Panc1 (cell line): ENCODE results near the gene NFKB1. TPM values are rescaled to one million over a fixed set of nuclear protein-coding genes. Genes with fewer than 3 reads are reported as not detected.

Experiments
- ATAC-seq: fragments of 200-7000 bp; cut with Tn5 transposase; 2 replicates; pipeline ENCODE4 v1.9.1; 2020; ENCODE audit warnings: mild to moderate bottlenecking, moderate library complexity
- BruUV-seq: library from RNA; stranded (reverse); fragments of 400-500 nt; replicated peaks from 2 replicates; lab custom pipeline; 2021; lab: Mats Ljungman, UMichigan
- CTCF ChIA-PET: fragments of 300-600 bp; sonication (Branson Sonifier 250); formaldehyde crosslinking; loops from one replicate; lab custom pipeline; 2022; ENCODE audit warnings: antibody characterized with exemption; lab: Charles Lee
- POLR2A ChIA-PET: fragments of 300-600 bp; sonication (Branson Sonifier 250); formaldehyde crosslinking; loops from one replicate; lab custom pipeline; 2022; ENCODE audit warnings: antibody characterized with exemption; lab: Charles Lee
- DNase-seq: peaks from one replicate; pipeline ENCODE4 v3.0.0-alpha.2; 2010; ENCODE audit warnings: low read depth, low spot score
- H3K27ac ChIP-seq: 2 replicates; pipeline ENCODE4 v1.5.1; 2011; ENCODE audit warnings: mild to moderate bottlenecking, low read length, inconsistent platforms
- H3K27me3 ChIP-seq: fragments of 200-500 bp; sonication (Bioruptor generic); 2 replicates; pipeline ENCODE4 v1.6.0; 2014; ENCODE audit warnings: low read length, inconsistent platforms; ENCODE audit not compliant: control insufficient read depth, insufficient read depth
- H3K36me3 ChIP-seq: fragments of 200-500 bp; sonication (Bioruptor generic); 2 replicates; pipeline ENCODE4 v1.5.1; 2014; ENCODE audit warnings: inconsistent platforms, mild to moderate bottlenecking, low read length, moderate library complexity; ENCODE audit not compliant: control insufficient read depth, insufficient read depth
- H3K4me1 ChIP-seq: 2 replicates; pipeline ENCODE4 v1.5.1; 2011; ENCODE audit warnings: inconsistent platforms, mild to moderate bottlenecking, low read length, moderate library complexity; ENCODE audit not compliant: control insufficient read depth, insufficient read depth
- H3K4me3 ChIP-seq, 2 experiments: 2 replicates each; pipeline ENCODE4 v1.5.1; 2011 to 2012; ENCODE audit warnings: low read depth in 2 of 2, low read length in 2 of 2, mild to moderate bottlenecking in 2 of 2, inconsistent platforms in 1 of 2, moderate library complexity in 1 of 2
- H3K9me3 ChIP-seq: fragments of 200-500 bp; sonication (Bioruptor generic); 2 replicates; pipeline ENCODE4 v1.5.1; 2014; ENCODE audit warnings: low read depth, mild to moderate bottlenecking, inconsistent platforms, low read length, moderate library complexity; ENCODE audit not compliant: control insufficient read depth, insufficient read depth
- CTCF ChIP-seq: fragments of 450-650 bp; IDR thresholded peaks from 2 replicates; pipeline ENCODE4 v1.5.1; 2017; ENCODE audit warnings: mild to moderate bottlenecking
- POLR2AphosphoS5 ChIP-seq: IDR thresholded peaks from 2 replicates; pipeline ENCODE4 v1.6.1; 2012; ENCODE audit warnings: mild to moderate bottlenecking, low read depth, low read length, moderate library complexity
- REST ChIP-seq, 2 experiments: IDR thresholded peaks; 2 replicates each; pipeline ENCODE4 v1.6.1; 2011 to 2012; ENCODE audit warnings: low read depth in 2 of 2, control low read depth in 1 of 2, low read length in 1 of 2, mild to moderate bottlenecking in 1 of 2, moderate library complexity in 1 of 2; ENCODE audit not compliant: insufficient read depth in 1 of 2
- SIN3A ChIP-seq: IDR thresholded peaks from 2 replicates; pipeline ENCODE4 v1.6.1; 2012; ENCODE audit warnings: low read depth, mild to moderate bottlenecking, low read length, moderate library complexity, borderline replicate concordance; ENCODE audit not compliant: insufficient read depth
- TCF7L2 ChIP-seq: IDR thresholded peaks from 2 replicates; pipeline ENCODE4 v1.6.1; 2011; ENCODE audit warnings: mild to moderate bottlenecking, low read depth, low read length, inconsistent platforms
- in situ Hi-C: cut with HindIII; loops from 2 replicates; pipeline ENCODE4 v1.10.0; 2016; ENCODE audit warnings: low sequenced_read_pairs, low pct_unique_long_range_greater_than_20kb
- intact Hi-C: fragments of 100-400 bp; cut with micrococcal nuclease; formaldehyde crosslinking; loops from one replicate; pipeline ENCODE4 v1.10.0; 2022; ENCODE audit not compliant: unreplicated experiment
- total RNA-seq: library from RNA; stranded (reverse); gene quantifications from one replicate; pipeline ENCODE4 v1.2.1, GENCODE V29; 2021; ENCODE audit not compliant: unreplicated experiment

Gene NFKB1
- total RNA-seq, 1 experiment from 2014 or later = 29.0 TPM

GRCh38 chr4:102536768-102537167, 35.6 kb downstream of the NFKB1 start:
- no peak overlapping the region for H3K27ac ChIP-seq
- H3K9me3 ChIP-seq = no peaks in the 10 kb centered on the region
- no peaks in the 10 kb centered on the region; the same call in 1 of the 2 replicates for H3K36me3 ChIP-seq
- TF ChIP-seq SIN3A (no peak), POLR2AphosphoS5 (no peak), REST (IDR thresholded peaks at IDR 0.05; ENCODE audit: insufficient read depth in 1 of 2, low read depth in 2 of 2, low read length in 1 of 2) (no peak), TCF7L2 (no peak), CTCF (no peak)
- ChIA-PET CTCF (no interaction called here), POLR2A (no interaction called here)
- no peak overlapping the region for H3K4me3 ChIP-seq
- DNase-seq = no peak
- BruUV-seq = no TSS peak
- no peaks in the 10 kb centered on the region for H3K4me1 ChIP-seq
- in situ Hi-C loops = no loop called here
- intact Hi-C loops = no loop called here
- no peak for ATAC-seq
- no peaks in the 10 kb centered on the region for H3K27me3 ChIP-seq

- ChIA-PET POLR2A (no interaction called here), CTCF (no interaction called here)
Measured at GRCh38 chr4:102537269-102537668, 36.1 kb downstream of the NFKB1 start.

More at GRCh38 chr4:102537269-102537668, 36.1 kb downstream of the NFKB1 start:
- no peak overlapping the region for H3K4me3 ChIP-seq
- no TSS peak for BruUV-seq
- H3K36me3 ChIP-seq = no peaks in the 10 kb centered on the region; the same call in 1 of the 2 replicates
- H3K27ac ChIP-seq = no peak overlapping the region
- in situ Hi-C loops (no loop called here), intact Hi-C loops (no loop called here)
- TF ChIP-seq POLR2AphosphoS5 = no peak
- no peak for TF ChIP-seq REST (IDR thresholded peaks at IDR 0.05; ENCODE audit: insufficient read depth in 1 of 2, low read depth in 2 of 2, low read length in 1 of 2)
- no peak for TF ChIP-seq TCF7L2
- DNase-seq (no peak), ATAC-seq (no peak)
- no peaks in the 10 kb centered on the region for H3K27me3 ChIP-seq
- H3K9me3 ChIP-seq = no peaks in the 10 kb centered on the region
- H3K4me1 ChIP-seq = no peaks in the 10 kb centered on the region
